Ovary (tissue), 3 donors: ENCODE results near the gene RNF144B.
"Not testable (repeated sequence)": the region's sequence is repeated elsewhere in the genome, so short reads cannot be mapped to it uniquely, and the experiment has no call there.

Experiments used
- EP300 ChIP-seq: sonication (generic); formaldehyde crosslinking; IDR thresholded peaks from one replicate; pipeline ENCODE4 v1.6.1; 2017; ENCODE audit warnings: antibody characterized with exemption
- POLR2A ChIP-seq: fragments of 450-650 bp; IDR thresholded peaks from one replicate; pipeline ENCODE4 v1.6.1; 2017; ENCODE audit warnings: antibody characterized with exemption, mild to moderate bottlenecking, moderate library complexity
- TF ChIP-seq, protein P1 (sequence below), 3 donors: fragments of 450-650 bp in 2 of 3; fragments of 200-600 bp in 1 of 3; IDR thresholded peaks; one replicate each; pipeline versions ENCODE4 v1.5.1 to v1.8.0; 2016 to 2022; ENCODE audit warnings: antibody characterized with exemption in 3 of 3, mild to moderate bottlenecking in 1 of 3
- donor health status: DM: no; HTN: no; CAD: no.

- TF ChIP-seq POLR2A, EP300: not testable (repeated sequence)
- TF ChIP-seq, protein P1, sequence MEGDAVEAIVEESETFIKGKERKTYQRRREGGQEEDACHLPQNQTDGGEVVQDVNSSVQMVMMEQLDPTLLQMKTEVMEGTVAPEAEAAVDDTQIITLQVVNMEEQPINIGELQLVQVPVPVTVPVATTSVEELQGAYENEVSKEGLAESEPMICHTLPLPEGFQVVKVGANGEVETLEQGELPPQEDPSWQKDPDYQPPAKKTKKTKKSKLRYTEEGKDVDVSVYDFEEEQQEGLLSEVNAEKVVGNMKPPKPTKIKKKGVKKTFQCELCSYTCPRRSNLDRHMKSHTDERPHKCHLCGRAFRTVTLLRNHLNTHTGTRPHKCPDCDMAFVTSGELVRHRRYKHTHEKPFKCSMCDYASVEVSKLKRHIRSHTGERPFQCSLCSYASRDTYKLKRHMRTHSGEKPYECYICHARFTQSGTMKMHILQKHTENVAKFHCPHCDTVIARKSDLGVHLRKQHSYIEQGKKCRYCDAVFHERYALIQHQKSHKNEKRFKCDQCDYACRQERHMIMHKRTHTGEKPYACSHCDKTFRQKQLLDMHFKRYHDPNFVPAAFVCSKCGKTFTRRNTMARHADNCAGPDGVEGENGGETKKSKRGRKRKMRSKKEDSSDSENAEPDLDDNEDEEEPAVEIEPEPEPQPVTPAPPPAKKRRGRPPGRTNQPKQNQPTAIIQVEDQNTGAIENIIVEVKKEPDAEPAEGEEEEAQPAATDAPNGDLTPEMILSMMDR (IDR thresholded peaks at IDR 0.05), result not testable (repeated sequence)
These were observed 17.8 kb downstream of the RNF144B start for GRCh38 chr6:18404965-18405364.
